GM18909 (cell line): Measurements from ENCODE around the gene NUP210.
"Not testable (repeated sequence)": the region's sequence is repeated elsewhere in the genome, so short reads cannot be mapped to it uniquely, and the experiment has no call there.

Experiments
- ATAC-seq: cut with Tn5 transposase; IDR thresholded peaks from one replicate; pipeline ENCODE4 v1.9.1; 2021; ENCODE audit warnings: mild to moderate bottlenecking; ENCODE audit not compliant: unreplicated experiment, poor library complexity

Gene NUP210

DNA sequence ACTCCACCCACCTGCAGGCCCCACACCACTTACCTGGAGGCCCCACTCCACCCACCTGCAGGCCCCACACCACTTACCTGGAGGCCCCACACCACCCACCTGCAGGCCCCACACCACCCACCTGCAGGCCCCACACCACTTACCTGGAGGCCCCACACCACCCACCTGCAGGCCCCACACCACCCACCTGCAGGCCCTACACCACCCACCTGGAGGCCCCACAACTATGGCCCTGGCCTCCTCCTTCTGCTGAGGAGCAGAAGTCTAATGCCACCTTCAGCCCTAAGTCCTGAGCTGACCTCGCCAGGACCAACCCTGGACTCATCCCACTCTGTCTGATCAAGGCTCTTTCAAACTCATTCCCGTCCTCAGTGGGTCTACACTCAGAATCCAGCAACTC lies 42.4 kb downstream of the NUP210 start:
- ATAC-seq = not testable (repeated sequence)

DNA sequence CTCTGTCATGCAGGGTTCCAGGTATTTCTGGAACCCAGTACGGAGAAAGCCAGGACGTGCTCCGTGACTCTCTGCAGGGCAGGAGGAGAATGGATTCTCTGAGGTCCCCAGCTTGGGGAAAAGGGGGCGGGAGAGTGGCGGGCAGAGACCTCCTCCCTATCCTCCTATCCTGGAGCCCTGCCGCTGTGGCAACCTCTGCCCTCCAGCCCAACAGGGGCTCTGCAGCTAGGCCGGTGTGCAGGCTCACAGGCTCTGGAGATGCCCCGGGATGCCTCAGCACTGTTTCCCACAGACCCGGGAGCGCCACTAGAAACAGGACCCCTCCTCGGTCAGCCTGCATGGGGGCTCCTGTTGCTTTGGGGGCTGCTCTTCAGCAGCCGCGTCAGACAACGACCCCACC lies 43.1 kb downstream of the NUP210 start:
- ATAC-seq = no peak

DNA sequence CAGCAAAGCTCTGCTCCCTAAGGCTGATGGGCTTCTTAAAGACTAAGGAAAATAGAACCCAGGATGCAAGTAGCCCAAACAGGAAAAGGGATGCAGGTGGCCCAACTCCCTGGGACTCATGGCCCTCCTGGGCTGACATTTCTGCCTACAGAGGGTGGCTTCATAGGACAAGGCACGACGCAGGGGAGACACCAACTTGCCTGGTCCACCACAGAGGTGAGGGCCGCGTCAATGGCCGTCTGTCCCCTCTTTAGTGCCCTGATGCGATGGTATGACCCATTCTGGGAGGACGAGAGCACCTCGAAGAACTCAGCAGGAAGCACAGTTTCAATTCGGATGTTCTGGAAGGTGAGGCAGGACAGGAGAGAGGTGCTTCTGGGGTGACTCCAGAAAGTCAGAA lies 44.0 kb downstream of the NUP210 start:
- ATAC-seq = no peak

DNA sequence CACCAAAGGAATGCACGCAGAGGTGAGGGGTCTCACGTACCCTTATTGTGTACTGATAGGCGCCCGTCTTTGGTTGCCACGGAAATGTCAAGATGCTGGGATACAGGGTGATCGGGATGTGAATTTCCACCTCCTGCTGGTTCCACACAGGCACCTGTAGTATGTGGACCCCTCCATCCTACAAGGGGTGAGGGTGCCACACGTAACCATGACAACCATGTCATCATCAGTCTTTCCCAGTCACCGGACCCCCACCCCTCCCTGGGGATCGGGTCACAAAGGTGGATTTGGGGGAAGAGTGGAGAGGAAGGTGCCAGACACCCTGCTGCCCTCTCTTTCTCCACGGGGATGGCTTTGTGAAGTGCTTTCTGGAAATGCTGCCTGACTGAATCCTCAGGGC lies 44.7 kb downstream of the NUP210 start:
- ATAC-seq = no peak

DNA sequence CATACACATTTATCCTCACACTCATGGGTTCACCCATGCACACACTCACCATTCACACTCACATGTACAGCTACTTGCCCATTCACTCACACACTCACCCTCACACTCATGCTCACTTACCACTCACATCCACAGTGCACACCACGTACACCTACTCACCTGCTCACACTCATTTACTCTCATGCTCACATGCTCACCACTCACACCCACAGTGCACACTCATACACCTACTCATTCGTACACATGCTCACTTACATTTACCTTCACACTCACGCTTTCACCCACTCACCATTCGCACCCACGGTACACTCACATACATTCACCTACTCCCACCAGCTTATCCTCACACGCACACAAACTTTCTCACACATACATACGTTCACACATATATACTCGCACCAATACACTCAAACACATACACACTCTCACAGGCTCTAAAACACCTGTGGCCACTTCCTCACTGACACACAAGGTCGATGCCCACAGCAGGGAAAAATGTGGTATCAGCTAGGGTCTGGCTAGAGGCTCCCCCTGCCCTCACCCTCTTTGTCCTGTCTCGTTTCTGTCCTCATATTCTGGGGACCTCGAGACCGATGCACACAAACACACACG lies 46.0 kb downstream of the NUP210 start:
- no peak for ATAC-seq

DNA sequence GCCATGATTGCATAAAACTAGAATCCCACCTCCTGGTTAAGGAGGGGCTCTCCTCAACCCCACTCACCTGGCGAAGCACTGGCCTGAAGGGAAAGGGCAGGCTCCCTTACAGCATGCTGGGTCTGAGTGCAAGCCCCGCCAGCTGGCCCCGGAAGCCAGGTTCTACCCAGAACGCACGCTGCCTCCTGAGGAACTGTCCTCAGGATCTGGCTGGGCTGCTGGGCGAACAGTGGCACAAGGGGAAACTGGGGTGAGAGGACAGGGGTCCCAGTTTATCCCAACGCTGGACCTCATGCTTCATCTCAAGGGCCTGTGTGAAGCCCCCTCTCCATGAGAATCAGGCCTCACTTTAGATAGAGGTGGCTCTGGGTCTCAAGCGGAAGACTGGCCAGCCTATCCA lies 47.5 kb downstream of the NUP210 start:
- ATAC-seq = no peak

DNA sequence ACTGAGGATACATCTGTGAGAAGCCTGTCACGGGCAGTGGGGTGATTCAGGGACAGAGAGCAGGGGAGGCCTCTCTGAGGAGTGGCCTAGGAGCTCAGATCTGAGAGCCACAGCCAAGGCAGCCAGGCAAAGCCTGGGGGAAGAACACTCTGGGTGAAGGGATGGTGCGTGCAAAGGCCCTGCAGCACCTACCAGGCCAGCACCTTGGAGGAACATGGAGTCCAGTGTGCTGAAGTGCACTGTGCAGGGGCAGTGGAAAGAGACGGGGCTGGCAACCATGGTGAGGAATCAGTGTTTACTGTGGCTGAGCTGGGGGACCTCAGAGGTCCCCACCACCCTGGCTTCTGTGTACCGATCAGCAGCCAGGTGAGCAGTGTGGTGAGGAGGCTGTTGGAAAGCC lies 48.0 kb downstream of the NUP210 start:
- ATAC-seq = no peak

DNA sequence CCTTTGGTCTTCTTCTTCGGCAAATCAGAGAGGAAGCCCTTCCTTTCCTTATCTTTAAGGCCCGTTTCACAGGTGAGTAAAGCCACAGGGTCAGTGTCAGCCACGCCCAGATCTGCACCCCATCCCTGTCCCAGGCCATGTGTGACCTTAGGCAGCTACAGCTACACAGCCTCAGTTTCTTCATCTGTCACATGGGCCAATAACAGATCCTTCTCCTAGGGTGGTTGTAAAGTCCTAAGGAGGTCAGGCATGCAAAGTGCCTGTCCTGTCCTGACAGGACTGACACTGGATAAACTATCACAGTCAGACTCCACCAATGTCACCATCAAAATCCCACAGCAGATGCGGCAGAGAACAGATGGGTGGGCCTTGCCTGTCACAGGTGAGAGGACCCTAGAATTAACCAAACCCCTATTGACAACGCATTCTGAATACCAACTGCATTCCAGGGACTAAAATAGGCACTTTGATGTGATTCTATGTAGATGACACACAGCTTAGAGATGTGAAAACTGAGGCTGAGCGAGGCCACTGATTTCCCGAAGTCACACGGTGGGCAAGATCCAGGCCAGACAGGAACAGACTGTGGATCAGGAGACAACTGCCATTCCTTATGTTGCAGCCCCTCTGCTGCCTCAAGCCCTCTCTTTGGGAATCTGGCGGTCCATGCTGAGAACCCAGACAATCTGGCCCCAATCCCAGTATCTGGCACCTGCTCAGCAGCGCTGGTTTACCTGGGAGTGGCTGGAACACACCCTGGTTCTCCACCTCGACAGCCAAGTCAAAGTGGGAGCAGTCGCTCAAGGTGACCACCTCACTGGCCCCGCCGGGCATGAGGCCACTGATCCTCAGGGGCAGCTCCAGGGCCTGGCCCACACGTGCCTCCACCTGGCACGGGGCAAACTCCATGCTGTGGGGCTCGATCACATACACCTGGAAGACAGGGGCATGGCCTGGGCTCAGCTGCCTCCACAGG lies 48.7 kb downstream of the NUP210 start:
- no peak for ATAC-seq

DNA sequence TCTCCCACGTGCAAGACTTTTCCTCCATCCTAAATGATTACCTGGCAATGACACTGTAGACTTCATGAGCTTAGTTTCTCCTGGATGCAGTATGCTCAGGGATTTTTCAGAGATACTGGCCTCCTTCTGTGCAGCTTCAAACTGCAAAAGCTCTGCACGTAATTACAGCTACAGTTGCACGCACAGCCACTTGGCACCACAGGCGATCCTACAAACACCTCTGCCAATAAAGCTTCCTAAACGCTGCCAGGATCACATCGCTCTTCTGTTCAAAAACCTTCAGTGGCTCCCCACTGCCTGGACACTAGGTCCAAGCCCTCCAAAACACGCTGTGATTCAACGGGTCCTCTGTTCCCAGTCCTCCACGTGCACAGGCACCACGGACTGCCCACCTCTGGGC lies 49.5 kb downstream of the NUP210 start:
- ATAC-seq = no peak

DNA sequence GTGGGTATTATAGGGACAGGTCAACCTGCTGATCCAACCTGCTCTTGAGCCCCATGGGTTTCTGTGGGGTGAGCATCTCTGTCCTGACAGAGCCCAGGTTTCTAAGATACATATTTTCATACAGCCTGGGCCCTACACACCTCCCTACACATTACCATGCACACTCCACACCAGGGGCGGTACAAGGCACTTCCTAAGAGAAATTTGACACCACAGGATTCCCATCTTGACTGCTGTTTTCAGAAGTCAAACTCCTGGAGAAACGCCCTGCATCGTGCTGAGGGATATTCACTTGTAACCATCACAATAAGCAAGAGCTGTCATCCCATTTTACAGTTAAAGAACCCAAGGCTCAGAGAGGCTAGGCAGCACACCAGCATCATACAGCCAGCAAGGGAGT lies 50.1 kb downstream of the NUP210 start:
- no peak for ATAC-seq

DNA sequence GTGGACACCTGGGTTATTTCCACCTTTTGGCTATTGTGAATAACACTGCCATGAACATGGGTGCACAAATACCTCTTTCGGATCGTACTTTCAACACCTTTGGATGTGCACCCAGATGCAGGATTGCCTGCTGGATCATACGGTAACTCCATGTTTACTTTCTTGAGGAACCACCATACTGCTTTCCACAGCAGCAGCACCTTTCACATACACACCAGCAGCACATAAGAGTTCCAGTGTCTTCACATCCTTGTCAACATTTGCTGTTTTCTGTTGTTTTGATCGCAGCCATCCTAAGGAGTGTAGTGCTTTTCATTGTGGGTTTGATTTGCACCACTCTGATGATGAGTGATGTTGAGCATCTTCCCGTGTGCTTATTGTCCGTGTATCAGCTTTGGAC lies 51.3 kb downstream of the NUP210 start:
- no peak for ATAC-seq

DNA sequence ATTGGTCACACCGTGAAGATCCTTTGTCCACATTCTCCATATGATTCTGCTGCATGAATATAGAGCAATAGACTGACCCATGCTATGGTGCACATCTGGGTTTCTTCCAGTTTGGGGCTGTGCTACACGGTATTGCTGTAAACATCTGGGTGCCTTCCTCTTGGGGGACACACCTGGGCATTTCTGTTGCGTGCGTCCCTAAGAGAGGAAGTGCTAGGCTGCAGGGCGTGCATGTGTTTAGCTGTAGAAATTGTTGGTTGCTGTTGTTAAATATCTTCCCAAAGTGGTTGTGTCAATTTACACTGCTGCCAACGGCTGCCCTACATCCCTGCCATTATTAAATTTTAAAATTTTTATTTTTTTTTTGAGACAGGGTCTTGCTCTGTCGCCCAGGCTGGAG lies 52.4 kb downstream of the NUP210 start:
- ATAC-seq = no peak

DNA sequence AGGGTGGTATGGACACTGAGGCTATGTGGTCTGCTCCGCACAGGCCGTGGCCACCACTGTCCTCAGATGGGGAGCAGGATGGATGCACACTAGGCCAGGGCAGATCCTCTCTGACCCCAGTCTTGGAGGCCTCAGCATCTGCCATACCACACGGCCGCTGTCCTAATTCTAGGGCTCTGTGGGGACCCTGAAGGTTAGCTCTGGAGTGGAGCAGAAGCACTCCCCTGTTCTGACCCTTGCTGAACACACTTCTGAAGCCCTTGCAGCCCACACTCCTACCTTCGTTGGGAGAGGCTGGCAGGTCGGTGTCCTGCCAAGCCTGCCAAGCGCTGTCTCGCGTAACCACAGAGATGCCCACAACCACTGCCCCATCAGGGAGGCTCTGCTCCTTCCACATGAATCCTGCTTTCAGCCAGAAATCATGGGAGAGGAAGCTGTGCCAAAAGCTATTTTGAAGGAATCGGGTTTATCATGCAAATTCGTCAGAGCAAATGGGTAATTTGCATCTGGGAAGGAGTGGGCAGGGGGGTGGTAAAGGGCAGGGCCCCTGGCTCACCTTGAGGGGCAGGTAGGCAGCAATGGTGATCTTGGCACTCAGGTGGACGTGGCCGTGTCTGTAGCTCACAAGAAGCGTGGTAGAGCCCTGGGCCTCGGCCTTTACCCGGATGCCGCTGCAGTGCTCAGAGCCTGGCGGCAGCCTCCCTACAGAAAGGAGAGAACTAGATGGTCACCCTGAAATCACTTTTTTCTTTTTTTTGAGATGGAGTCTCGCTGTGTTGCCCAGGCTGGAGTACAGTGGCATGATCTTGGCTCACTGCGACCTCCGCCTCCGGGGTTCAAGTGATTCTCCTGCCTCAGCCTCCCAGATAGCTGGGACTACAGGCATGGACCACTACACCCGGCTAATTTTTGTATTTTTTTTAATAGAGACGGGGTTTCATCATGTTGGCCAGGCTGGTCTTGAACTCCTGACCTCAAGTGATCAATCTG lies 54.4 kb downstream of the NUP210 start:
- ATAC-seq = no peak

DNA sequence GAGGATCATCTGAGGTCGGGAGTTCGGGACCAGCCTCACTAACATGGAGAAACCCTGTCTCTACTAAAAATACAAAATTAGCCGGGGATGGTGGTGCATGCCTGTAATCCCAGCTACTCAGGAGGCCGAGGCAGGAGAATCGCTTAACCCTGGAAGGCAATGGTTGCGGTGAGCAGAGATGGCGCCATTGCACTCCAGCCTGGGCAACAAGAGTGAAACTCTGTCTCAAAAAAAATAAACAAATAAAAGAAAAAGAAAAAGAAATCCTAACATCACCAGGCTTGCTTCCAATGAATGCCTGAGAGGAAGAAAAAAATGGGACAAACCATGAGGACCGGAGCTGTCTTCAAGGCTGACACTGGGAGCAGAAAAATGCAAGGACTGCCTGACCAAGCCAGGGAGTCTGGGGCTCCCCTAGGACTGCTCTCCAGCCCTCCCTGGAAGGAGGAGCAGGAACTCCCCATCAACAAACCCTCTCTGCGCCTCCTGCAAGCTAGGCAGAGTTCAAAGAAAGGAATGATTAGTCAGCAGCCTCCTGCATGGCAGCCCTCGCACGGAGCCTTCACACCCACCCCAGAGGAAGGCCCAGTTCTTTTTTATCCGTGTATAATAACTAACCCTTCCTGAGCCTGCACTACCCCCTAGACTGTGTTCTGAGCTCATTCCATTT lies 55.4 kb downstream of the NUP210 start:
- no peak for ATAC-seq

DNA sequence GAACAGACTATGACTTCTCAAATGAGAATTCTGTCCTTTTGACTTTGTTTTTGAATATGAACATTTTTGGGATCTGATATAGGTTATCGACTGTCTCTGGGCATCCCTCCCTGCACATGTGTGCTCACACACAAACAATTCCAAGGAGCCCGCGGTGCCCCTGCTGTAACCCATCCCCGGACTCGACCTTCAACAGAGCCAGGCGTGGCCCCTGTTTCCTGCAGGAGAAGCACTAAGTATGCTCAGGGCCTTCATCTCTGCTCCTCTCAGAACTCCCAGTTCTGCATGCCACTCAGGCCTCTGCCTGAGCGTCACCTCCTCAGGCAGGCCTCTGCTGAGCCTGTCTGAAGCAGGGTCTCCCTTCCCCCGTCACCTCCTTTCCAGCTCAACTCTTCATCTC lies 57.6 kb downstream of the NUP210 start:
- ATAC-seq = no peak

DNA sequence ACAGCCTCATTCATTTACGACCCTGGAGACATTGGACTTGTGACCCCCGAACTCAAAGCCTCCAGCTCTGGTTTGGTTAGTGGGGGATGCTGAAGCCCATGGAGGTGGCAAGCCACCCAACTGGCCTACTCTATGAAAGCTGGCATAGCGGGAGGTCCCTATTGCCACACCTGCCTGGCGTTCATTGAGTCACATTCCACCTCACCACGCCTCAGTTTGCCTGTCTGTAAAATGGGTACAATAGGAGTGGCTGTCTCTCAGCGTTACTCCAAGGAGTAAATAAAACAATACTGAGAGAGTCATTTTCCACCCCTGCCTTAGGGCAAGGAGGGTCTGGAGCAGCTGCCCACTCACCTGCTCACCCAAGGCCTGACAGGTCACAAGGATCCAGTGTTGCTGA lies 60.2 kb downstream of the NUP210 start:
- ATAC-seq = no peak

DNA sequence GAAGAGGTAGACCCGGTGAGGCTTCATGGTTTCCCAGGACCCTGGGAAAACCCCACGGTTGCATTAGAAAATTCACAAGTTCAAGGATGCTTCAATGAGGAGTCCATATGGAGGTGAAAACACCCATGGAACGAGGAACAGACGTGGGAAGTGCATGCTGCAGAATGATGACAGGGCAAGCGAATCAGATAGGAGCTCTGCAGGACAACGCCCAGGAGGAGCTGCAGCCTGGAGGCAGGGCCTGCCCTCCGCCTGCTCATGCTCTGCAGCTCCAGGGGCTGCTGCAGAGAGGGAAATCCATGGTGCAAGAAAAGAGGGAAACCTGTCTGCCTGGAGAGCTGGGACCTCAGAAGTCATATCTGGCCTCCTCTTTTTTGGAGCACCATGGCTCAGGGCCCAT lies 61.5 kb downstream of the NUP210 start:
- no peak for ATAC-seq

DNA sequence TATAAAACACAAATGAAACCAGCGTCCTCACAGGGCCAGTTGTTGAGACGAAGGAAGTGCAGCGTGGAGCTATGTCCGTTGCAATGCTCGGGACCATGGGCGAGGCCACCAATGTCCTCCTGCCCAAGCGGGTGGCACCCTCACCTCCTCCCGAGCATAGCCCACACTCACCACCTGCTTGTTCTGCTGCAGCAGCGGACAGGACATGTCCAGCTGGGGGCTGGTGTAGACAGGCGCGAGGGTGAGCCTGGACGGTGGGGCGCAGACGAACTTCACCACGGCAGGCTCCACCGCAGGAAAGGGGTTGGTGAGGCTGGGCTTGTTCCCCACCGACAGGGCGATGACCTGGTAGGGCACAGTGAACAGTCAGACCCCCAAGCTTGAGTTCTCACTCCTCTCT lies 62.1 kb downstream of the NUP210 start:
- ATAC-seq = no peak

DNA sequence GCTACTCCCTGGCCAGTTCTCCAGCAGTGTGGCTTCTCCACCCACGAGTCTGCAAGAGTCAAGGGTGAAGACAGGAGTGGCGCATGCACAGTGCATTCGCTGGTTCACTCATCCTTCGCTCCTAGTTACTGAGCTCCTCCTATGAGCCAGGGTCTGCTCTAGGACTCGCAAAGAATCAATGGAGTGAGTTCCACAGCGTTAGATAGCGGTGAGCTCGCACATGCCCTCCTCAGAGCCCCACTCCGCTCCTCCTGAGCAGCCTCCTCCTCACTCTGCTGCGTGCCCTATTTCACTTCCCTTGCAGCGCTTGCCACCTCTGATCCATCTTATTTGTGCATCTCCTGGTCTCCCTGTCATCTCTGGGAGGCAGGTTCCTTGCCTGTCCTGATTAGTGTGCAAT lies 63.0 kb downstream of the NUP210 start:
- no peak for ATAC-seq

DNA sequence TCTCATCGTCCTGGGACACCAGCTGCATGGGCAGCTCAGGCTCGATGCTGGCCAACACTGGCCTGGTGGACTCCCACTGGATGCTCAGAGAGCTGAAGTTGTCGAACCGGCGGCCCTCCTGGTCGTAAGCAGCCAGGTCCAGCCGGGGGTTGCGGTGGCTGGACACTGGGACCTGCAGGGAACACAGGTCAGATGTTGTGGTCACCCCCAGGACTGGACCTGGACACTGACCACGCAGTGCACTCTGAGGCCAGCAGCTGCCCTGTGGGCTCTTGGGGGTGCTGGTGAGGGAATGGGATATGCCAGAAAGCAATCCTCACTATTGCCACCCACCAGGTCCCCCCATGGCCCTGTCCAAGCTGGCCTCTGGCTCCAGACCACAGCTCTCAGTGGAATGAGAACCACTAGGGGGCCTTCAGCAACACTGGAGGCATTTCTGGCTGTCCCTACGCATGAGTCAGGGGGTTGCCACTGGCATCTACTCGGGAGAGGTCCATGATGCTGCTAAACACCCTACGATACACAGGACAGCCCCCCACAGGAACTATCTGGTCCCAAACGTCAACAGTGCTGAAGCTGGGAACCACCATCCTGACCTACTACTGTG lies 66.1 kb downstream of the NUP210 start:
- ATAC-seq = no peak
